GM23248 (cell line): Measurements from ENCODE around the gene POLE2. TPM values are rescaled to one million over a fixed set of nuclear protein-coding genes. Genes with fewer than 3 reads are reported as not detected.
A peak's percentile ranks its signal among the peaks of the same experiment; 100 is the strongest.
"Not testable (repeated sequence)": the region's sequence is repeated elsewhere in the genome, so short reads cannot be mapped to it uniquely, and the experiment has no call there.

Source experiments
- DNase-seq: peaks from one replicate; pipeline ENCODE4 v3.0.0-alpha.2; 2015
- H2AFZ ChIP-seq: fragments of 200-600 bp; sonication (generic); 2 replicates; pipeline ENCODE4 v1.6.1; 2016; ENCODE audit warnings: antibody characterized with exemption
- H3F3A ChIP-seq: fragments of 200-600 bp; sonication (generic); 2 replicates; pipeline ENCODE4 v1.6.1; 2016; ENCODE audit warnings: mild to moderate bottlenecking, antibody characterized with exemption, mixed run types; ENCODE audit not compliant: insufficient read depth
- H3K27ac ChIP-seq: fragments of 200-600 bp; sonication (generic); 2 replicates; pipeline ENCODE4 v1.5.1; 2016; ENCODE audit warnings: mild to moderate bottlenecking
- H3K27me3 ChIP-seq: fragments of 200-600 bp; sonication (generic); replicated peaks from 2 replicates; pipeline ENCODE4 v1.6.1; 2016; ENCODE audit warnings: mild to moderate bottlenecking; ENCODE audit not compliant: insufficient read depth
- H3K36me3 ChIP-seq: fragments of 200-600 bp; sonication (generic); 2 replicates; pipeline ENCODE4 v1.6.1; 2016; ENCODE audit warnings: low read depth, mild to moderate bottlenecking
- H3K4me1 ChIP-seq: fragments of 200-600 bp; sonication (generic); 2 replicates; pipeline ENCODE4 v1.6.1; 2016; ENCODE audit warnings: mild to moderate bottlenecking; ENCODE audit not compliant: insufficient read depth
- H3K4me2 ChIP-seq: fragments of 200-600 bp; sonication (generic); one replicate; pipeline ENCODE4 v1.6.1; 2016; ENCODE audit warnings: mild to moderate bottlenecking; ENCODE audit not compliant: unreplicated experiment
- H3K4me3 ChIP-seq: fragments of 200-600 bp; sonication (generic); 2 replicates; pipeline ENCODE4 v1.5.1; 2016; ENCODE audit warnings: mild to moderate bottlenecking
- H3K79me2 ChIP-seq: fragments of 200-600 bp; sonication (generic); 2 replicates; pipeline ENCODE4 v1.6.1; 2016; ENCODE audit warnings: mild to moderate bottlenecking; ENCODE audit not compliant: insufficient read depth
- H3K9ac ChIP-seq: fragments of 200-600 bp; sonication (generic); 2 replicates; pipeline ENCODE4 v1.6.1; 2016; ENCODE audit warnings: mild to moderate bottlenecking
- H3K9me2 ChIP-seq: fragments of 200-600 bp; sonication (generic); 2 replicates; pipeline ENCODE4 v1.6.1; 2016; ENCODE audit warnings: mixed run types, mild to moderate bottlenecking, moderate library complexity; ENCODE audit not compliant: insufficient read depth
- H3K9me3 ChIP-seq: fragments of 200-600 bp; sonication (generic); one replicate; pipeline ENCODE4 v1.6.1; 2017; ENCODE audit warnings: low read depth
- H4K20me1 ChIP-seq: fragments of 200-600 bp; sonication (generic); 2 replicates; pipeline ENCODE4 v1.6.0; 2016; ENCODE audit not compliant: insufficient read depth
- EZH2 ChIP-seq: fragments of 200-600 bp; sonication (generic); IDR thresholded peaks from 2 replicates; pipeline ENCODE4 v1.6.1; 2018; ENCODE audit warnings: antibody characterized with exemption, mild to moderate bottlenecking; ENCODE audit not compliant: insufficient read depth, poor library complexity, severe bottlenecking
- EZH2phosphoT487 ChIP-seq: fragments of 200-600 bp; sonication (generic); IDR thresholded peaks from 2 replicates; pipeline ENCODE4 v1.6.1; 2018; ENCODE audit warnings: antibody characterized with exemption, moderate library complexity, mild to moderate bottlenecking, low read depth; ENCODE audit not compliant: insufficient read depth
- WGBS, 2 experiments: methylation state at CpG; one replicate each; pipeline ENCODE4 v1.1.6; 2015 to 2017; ENCODE audit warnings: low lambda C conversion rate in 2 of 2, low coverage in 1 of 2; ENCODE audit errors: missing lambda C conversion rate in 2 of 2; 5-methylcytosine and 5-hydroxymethylcytosine counted together
- in situ Hi-C: fragments of 300-500 bp; cut with MboI; formaldehyde crosslinking; loops from 2 replicates; pipeline ENCODE4 v1.15.0; 2020
- polyA plus RNA-seq: library from polyadenylated mRNA; unstranded; fragments of >200 nt; fragmentation: Nextera tagmentation; extraction: Ambion mirVana; gene quantifications from 2 replicates; pipeline ENCODE4 v1.2.1, GENCODE V29; 2016
- total RNA-seq: library from RNA; depleted of rRNA; stranded (reverse); fragments of >200 nt; shearing (Covaris generic); gene quantifications from 2 replicates; pipeline ENCODE4 v1.2.3, GENCODE V29; 2014

Gene POLE2
- total and polyA plus RNA-seq, 2 experiments from 2014 or later = 5.2 to 5.5 TPM

- H3K4me1 ChIP-seq = peaks cover 51% of the 10 kb centered on the region
- peak within 1 kb of the TSS; percentile 90 for H3K4me2 ChIP-seq
- in situ Hi-C loops = no loop called here
- H3F3A ChIP-seq = peaks cover 61% of the 10 kb centered on the region
- peaks cover 21% of the 10 kb centered on the region for H3K36me3 ChIP-seq
- H3K9me2 ChIP-seq = no peaks in the 10 kb centered on the region
- H3K79me2 ChIP-seq = peaks cover 91% of the 10 kb centered on the region
- H4K20me1 ChIP-seq = no peaks in the 10 kb centered on the region
- peak within 1 kb of the TSS; percentile 90 for H3K4me3 ChIP-seq
- no peaks in the 10 kb centered on the region for H3K27me3 ChIP-seq
- peak within 1 kb of the TSS; percentile 76 for H2AFZ ChIP-seq
- TF ChIP-seq EZH2 (no peak), EZH2phosphoT487 (no peak)
- H3K9ac ChIP-seq = peak within 1 kb of the TSS; percentile 94
- H3K27ac ChIP-seq = peak within 1 kb of the TSS; percentile 96
- WGBS, 2 experiments = 1 to 2% methylated on average over 78 of the region's 85 CpGs
- no peaks in the 10 kb centered on the region for H3K9me3 ChIP-seq
- peak; percentile 99 for DNase-seq
Measured at GRCh38 chr14:49620182-49621113, 67.6 kb downstream of the POLE2 start, which contains the start of the genes MGAT2 and RPL36AL. MGAT2 (plus strand) TSS chr14:49620799; CDS start chr14:49621269, 470 bp downstream. RPL36AL (minus strand) TSS chr14:49620626; CDS start chr14:49619104, 1,522 bp downstream.

GRCh38 chr14:49619730-49620129 is 68.3 kb downstream of the POLE2 start:
- TF ChIP-seq EZH2phosphoT487 = no peak
- TF ChIP-seq EZH2 = no peak
- Histone ChIP-seq H3K36me3 (peaks cover 18% of the 10 kb centered on the region), H3K27me3 (no peaks in the 10 kb centered on the region), H3K9me2 (no peaks in the 10 kb centered on the region), H4K20me1 (no peaks in the 10 kb centered on the region), H3F3A (peaks cover 63% of the 10 kb centered on the region), H3K4me3 (peak overlapping the region; percentile 90), H2AFZ (peak overlapping the region; percentile 75), H3K9ac (peak overlapping the region; percentile 94), H3K9me3 (no peaks in the 10 kb centered on the region), H3K79me2 (peaks cover 83% of the 10 kb centered on the region), H3K27ac (peak overlapping the region; percentile 96), H3K4me2 (peak overlapping the region; percentile 85), H3K4me1 (peaks cover 51% of the 10 kb centered on the region)
- in situ Hi-C loops = no loop called here
- 5 to 6% methylated on average over 11 of the region's 11 CpGs for WGBS, 2 experiments
- peak; percentile 19 for DNase-seq

- Histone ChIP-seq H3K36me3 (peaks cover 18% of the 10 kb centered on the region), H3F3A (peaks cover 63% of the 10 kb centered on the region), H3K9ac (peak overlapping the region; percentile 94), H3K27ac (peak overlapping the region; percentile 96), H3K4me1 (peaks cover 49% of the 10 kb centered on the region), H3K4me3 (peak overlapping the region; percentile 90), H3K4me2 (peak overlapping the region; percentile 85), H3K79me2 (peaks cover 79% of the 10 kb centered on the region)
- H4K20me1 ChIP-seq, H3K9me2 ChIP-seq, DNase-seq, H3K9me3 ChIP-seq, H2AFZ ChIP-seq, H3K27me3 ChIP-seq, in situ Hi-C loops: not testable (repeated sequence)
- 81 to 84% methylated on average over 18 to 19 of the region's 19 CpGs for WGBS, 2 experiments
Measured at GRCh38 chr14:49619273-49619672, 68.7 kb downstream of the POLE2 start.

GRCh38 chr14:49617852-49618519 is 70.0 kb downstream of the POLE2 start:
- TF ChIP-seq EZH2 (no peak), EZH2phosphoT487 (no peak)
- 91 to 93% methylated on average over 6 of the region's 6 CpGs for WGBS, 2 experiments
- Histone ChIP-seq H2AFZ (no peak overlapping the region), H4K20me1 (no peaks in the 10 kb centered on the region), H3K9ac (no peak overlapping the region), H3K79me2 (peaks cover 70% of the 10 kb centered on the region), H3K4me3 (peak overlapping the region; percentile 46; the same call in 1 of the 2 replicates), H3K9me2 (no peaks in the 10 kb centered on the region), H3K36me3 (peaks cover 18% of the 10 kb centered on the region), H3F3A (peaks cover 53% of the 10 kb centered on the region), H3K4me1 (peaks cover 36% of the 10 kb centered on the region), H3K27me3 (no peaks in the 10 kb centered on the region), H3K4me2 (peak overlapping the region; percentile 85), H3K9me3 (no peaks in the 10 kb centered on the region), H3K27ac (peak overlapping the region; percentile 66)
- no peak for DNase-seq
- in situ Hi-C loops = no loop called here
